BJ (cell line): Measurements from ENCODE around the gene RCOR3. TPM values are rescaled to one million over a fixed set of nuclear protein-coding genes. Genes with fewer than 3 reads are reported as not detected.

ENCODE experiments used
- CTCF ChIA-PET: fragments of 350-600 bp; formaldehyde crosslinking; extraction: SDS; loops from one replicate; lab custom pipeline; 2021; ENCODE audit warnings: antibody characterized with exemption, inconsistent platforms; lab: Yijun Ruan, JAX
- POLR2A ChIA-PET: fragments of 300-600 bp; sonication (Branson Sonifier 250); formaldehyde crosslinking; extraction: SDS; loops from one replicate; lab custom pipeline; 2021; ENCODE audit warnings: antibody characterized with exemption; lab: Charles Lee
- DNase-seq: peaks from one replicate; pipeline ENCODE4 v3.0.0-alpha.2; 2011; ENCODE audit warnings: low read depth
- H3K27me3 ChIP-seq: 2 replicates; pipeline ENCODE4 v1.6.0; 2011; ENCODE audit warnings: low read length; ENCODE audit not compliant: control insufficient read depth, insufficient read depth
- H3K36me3 ChIP-seq: 2 replicates; pipeline ENCODE4 v1.5.1; 2011; ENCODE audit warnings: low read length; ENCODE audit not compliant: control insufficient read depth, insufficient read depth
- H3K4me3 ChIP-seq: 2 replicates; pipeline ENCODE4 v1.5.1; 2011; ENCODE audit warnings: low read depth, mild to moderate bottlenecking, control low read depth, low read length
- CTCF ChIP-seq: IDR thresholded peaks from 2 replicates; pipeline ENCODE4 v1.5.1; 2011; ENCODE audit warnings: low read depth, mild to moderate bottlenecking, control low read depth, inconsistent platforms, low read length, moderate library complexity; ENCODE audit not compliant: insufficient read depth
- polyA plus RNA-seq: library from polyadenylated mRNA; depleted of rRNA; stranded (reverse); fragments of >200 nt; gene quantifications from 2 replicates; pipeline ENCODE4 v1.2.3, GENCODE V29; 2011

The RCOR3 gene
- polyA plus RNA-seq, 1 experiment, result 27.7 TPM

- H3K4me3 ChIP-seq, result no peak overlapping the region
- no peak for TF ChIP-seq CTCF
- H3K36me3 ChIP-seq, result 0 out of 2 replicates have a peak, but pooled peaks cover 1% of the 10 kb centered on the region
- ChIA-PET POLR2A (no interaction called here), CTCF (interaction anchor here (1.1 kb wide), 1 partner anchor 23 kb away, joined by 3 read pairs; no protein-coding TSS in a partner anchor)
- no peak for DNase-seq
- no peaks in the 10 kb centered on the region for H3K27me3 ChIP-seq
Measured at GRCh38 chr1:211344152-211344618, 85.0 kb downstream of the RCOR3 start.

- CTCF ChIA-PET, result no interaction called here
- no peak for TF ChIP-seq CTCF
- DNase-seq, result no peak
- Histone ChIP-seq H3K36me3 (0 out of 2 replicates have a peak, but pooled peaks cover 1% of the 10 kb centered on the region), H3K27me3 (no peaks in the 10 kb centered on the region), H3K4me3 (no peak overlapping the region)
- POLR2A ChIA-PET, result no interaction called here
Measured at GRCh38 chr1:211345719-211346118, 86.6 kb downstream of the RCOR3 start.

- DNase-seq, result no peak
- no peak for TF ChIP-seq CTCF
- no peaks in the 10 kb centered on the region for H3K27me3 ChIP-seq
- H3K36me3 ChIP-seq, result 0 out of 2 replicates have a peak, but pooled peaks cover 1% of the 10 kb centered on the region
- ChIA-PET CTCF (interaction anchor here (0.6 to 1.5 kb wide), 4 partner anchors 10 to 33 kb away, joined by 3 to 5 read pairs (median 4); no protein-coding TSS in a partner anchor), POLR2A (interaction anchor here (0.6 kb wide), 1 partner anchor 10 kb away, joined by 3 read pairs; no protein-coding TSS in a partner anchor)
- H3K4me3 ChIP-seq, result no peak overlapping the region
Measured at GRCh38 chr1:211347077-211347844, 88.1 kb downstream of the RCOR3 start.

GRCh38 chr1:211348547-211348946 is 89.4 kb downstream of the RCOR3 start:
- CTCF ChIA-PET, result interaction anchor here (1.2 kb wide), 1 partner anchor 9 kb away, joined by 5 read pairs; no protein-coding TSS in a partner anchor
- no peak for DNase-seq

More at GRCh38 chr1:211348547-211348946, 89.4 kb downstream of the RCOR3 start:
- Histone ChIP-seq H3K27me3 (no peaks in the 10 kb centered on the region), H3K4me3 (no peak overlapping the region), H3K36me3 (0 out of 2 replicates have a peak, but pooled peaks cover 4% of the 10 kb centered on the region)
- no peak for TF ChIP-seq CTCF
- POLR2A ChIA-PET, result no interaction called here
